ENCODE measurements around the gene TREML2.

Gene TREML2

DNA sequence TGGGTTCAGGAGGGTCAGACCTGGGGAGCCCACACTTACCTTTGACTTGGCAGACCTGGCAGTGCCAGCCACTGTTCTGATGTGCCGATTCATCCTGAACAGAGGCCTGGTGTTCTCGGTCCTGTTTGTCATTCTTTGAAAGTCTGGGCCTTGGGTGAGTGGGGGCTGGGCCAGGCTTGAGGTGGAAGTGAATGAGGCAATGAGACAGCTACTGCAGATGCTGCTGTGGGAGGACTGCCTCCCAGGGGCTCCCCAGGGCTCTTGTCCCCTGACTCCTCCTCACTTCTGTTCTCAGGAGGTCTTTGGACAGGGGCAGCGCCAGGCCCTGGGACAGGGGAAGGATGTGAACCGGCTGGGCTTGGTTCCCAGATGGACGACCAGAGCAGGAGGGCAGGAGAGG is 21.6 kb upstream of the TREML2 start:
- no peaks in the 10 kb centered on the region for H3K27me3 ChIP-seq (ENCODE audit: insufficient read depth, poor library complexity, severe bottlenecking)
- H3K4me3 ChIP-seq (replicated peaks; ENCODE audit: insufficient read depth, low read length), result no peak overlapping the region
- no peak for TF ChIP-seq POLR2AphosphoS5 (IDR thresholded peaks at IDR 0.05; ENCODE audit: low read depth)
- TF ChIP-seq SPI1 (IDR thresholded peaks at IDR 0.05; ENCODE audit: borderline replicate concordance, low read depth), result peak; percentile 5; the same call in 1 of the 2 replicates
- peak in 1 of 2 experiments; percentile 80 for DNase-seq (ENCODE audit: low read depth in 1 of 2, low spot score in 1 of 2)
- peak overlapping the region; percentile 72 for H3K27ac ChIP-seq (replicated peaks)

DNA sequence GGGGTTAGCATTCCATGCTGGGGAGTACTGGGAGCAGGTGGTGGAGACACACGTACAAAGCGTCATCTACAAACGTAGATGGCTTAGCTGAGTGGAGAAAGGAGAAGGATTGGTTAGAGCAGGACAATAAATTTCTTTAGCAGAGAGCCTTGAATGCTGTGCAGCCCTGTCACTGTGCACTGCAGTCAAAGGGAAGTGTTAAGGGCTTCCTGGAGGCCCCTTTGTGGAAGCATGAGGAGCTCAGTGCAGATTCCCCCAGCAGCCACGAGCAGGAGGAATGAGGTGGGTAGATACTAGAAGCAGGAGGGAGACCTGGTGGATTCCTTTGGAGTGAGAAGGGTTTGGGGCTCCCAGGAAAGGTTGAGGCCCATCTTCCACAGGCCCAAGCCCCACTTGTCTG is 21.1 kb upstream of the TREML2 start:
- Histone ChIP-seq H3K4me3 (replicated peaks; ENCODE audit: insufficient read depth, low read length) (no peak overlapping the region), H3K27ac (replicated peaks) (peak overlapping the region; percentile 72), H3K27me3 (ENCODE audit: insufficient read depth, poor library complexity, severe bottlenecking) (no peaks in the 10 kb centered on the region)
- peak in 1 of 2 experiments; percentile 53 for DNase-seq (ENCODE audit: low read depth in 1 of 2, low spot score in 1 of 2)
- TF ChIP-seq GABPA (IDR thresholded peaks at IDR 0.05; ENCODE audit: low read depth), result no peak
- TF ChIP-seq, protein P1, sequence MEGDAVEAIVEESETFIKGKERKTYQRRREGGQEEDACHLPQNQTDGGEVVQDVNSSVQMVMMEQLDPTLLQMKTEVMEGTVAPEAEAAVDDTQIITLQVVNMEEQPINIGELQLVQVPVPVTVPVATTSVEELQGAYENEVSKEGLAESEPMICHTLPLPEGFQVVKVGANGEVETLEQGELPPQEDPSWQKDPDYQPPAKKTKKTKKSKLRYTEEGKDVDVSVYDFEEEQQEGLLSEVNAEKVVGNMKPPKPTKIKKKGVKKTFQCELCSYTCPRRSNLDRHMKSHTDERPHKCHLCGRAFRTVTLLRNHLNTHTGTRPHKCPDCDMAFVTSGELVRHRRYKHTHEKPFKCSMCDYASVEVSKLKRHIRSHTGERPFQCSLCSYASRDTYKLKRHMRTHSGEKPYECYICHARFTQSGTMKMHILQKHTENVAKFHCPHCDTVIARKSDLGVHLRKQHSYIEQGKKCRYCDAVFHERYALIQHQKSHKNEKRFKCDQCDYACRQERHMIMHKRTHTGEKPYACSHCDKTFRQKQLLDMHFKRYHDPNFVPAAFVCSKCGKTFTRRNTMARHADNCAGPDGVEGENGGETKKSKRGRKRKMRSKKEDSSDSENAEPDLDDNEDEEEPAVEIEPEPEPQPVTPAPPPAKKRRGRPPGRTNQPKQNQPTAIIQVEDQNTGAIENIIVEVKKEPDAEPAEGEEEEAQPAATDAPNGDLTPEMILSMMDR (IDR thresholded peaks at IDR 0.05; ENCODE audit: insufficient read depth, low read length), result no peak
- TF ChIP-seq POLR2AphosphoS5 (IDR thresholded peaks at IDR 0.05; ENCODE audit: low read depth), result no peak
- TF ChIP-seq, protein P2, sequence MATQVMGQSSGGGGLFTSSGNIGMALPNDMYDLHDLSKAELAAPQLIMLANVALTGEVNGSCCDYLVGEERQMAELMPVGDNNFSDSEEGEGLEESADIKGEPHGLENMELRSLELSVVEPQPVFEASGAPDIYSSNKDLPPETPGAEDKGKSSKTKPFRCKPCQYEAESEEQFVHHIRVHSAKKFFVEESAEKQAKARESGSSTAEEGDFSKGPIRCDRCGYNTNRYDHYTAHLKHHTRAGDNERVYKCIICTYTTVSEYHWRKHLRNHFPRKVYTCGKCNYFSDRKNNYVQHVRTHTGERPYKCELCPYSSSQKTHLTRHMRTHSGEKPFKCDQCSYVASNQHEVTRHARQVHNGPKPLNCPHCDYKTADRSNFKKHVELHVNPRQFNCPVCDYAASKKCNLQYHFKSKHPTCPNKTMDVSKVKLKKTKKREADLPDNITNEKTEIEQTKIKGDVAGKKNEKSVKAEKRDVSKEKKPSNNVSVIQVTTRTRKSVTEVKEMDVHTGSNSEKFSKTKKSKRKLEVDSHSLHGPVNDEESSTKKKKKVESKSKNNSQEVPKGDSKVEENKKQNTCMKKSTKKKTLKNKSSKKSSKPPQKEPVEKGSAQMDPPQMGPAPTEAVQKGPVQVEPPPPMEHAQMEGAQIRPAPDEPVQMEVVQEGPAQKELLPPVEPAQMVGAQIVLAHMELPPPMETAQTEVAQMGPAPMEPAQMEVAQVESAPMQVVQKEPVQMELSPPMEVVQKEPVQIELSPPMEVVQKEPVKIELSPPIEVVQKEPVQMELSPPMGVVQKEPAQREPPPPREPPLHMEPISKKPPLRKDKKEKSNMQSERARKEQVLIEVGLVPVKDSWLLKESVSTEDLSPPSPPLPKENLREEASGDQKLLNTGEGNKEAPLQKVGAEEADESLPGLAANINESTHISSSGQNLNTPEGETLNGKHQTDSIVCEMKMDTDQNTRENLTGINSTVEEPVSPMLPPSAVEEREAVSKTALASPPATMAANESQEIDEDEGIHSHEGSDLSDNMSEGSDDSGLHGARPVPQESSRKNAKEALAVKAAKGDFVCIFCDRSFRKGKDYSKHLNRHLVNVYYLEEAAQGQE (IDR thresholded peaks at IDR 0.05; ENCODE audit: insufficient replicate concordance, low read depth), result no peak
- TF ChIP-seq SPI1 (IDR thresholded peaks at IDR 0.05; ENCODE audit: borderline replicate concordance, low read depth), result no peak

DNA sequence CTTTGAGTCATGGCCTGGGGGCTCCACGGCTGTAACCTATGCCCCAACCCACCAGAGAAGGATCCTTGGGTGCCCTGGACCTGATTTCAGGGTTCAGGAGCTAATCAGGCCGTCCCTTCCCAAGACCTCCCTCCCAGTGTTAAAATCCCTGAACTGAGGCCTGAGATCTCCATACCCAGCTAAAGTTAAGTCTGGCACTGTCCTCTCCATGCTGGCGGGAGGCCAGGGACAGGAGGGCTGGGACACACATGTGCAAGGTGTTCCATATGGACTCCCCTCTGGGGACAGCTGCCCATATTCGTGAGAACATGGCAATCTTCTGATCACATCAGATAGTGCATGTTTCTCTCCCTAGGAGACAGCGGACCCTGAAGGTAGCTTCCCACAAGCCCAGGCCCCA is 15.7 kb upstream of the TREML2 start:
- Histone ChIP-seq H3K4me3 (replicated peaks; ENCODE audit: insufficient read depth, low read length) (no peak overlapping the region), H3K27ac (replicated peaks) (no peak overlapping the region), H3K27me3 (ENCODE audit: insufficient read depth, poor library complexity, severe bottlenecking) (no peaks in the 10 kb centered on the region)
- TF ChIP-seq GABPA (IDR thresholded peaks at IDR 0.05; ENCODE audit: low read depth), result no peak
- no peak for TF ChIP-seq POLR2AphosphoS5 (IDR thresholded peaks at IDR 0.05; ENCODE audit: low read depth)
- TF ChIP-seq, protein P2 (IDR thresholded peaks at IDR 0.05; ENCODE audit: insufficient replicate concordance, low read depth), result no peak
- no peak for TF ChIP-seq SPI1 (IDR thresholded peaks at IDR 0.05; ENCODE audit: borderline replicate concordance, low read depth)
- TF ChIP-seq, protein P1 (IDR thresholded peaks at IDR 0.05; ENCODE audit: insufficient read depth, low read length), result no peak
- DNase-seq (ENCODE audit: low read depth in 1 of 2, low spot score in 1 of 2), result no peak

DNA sequence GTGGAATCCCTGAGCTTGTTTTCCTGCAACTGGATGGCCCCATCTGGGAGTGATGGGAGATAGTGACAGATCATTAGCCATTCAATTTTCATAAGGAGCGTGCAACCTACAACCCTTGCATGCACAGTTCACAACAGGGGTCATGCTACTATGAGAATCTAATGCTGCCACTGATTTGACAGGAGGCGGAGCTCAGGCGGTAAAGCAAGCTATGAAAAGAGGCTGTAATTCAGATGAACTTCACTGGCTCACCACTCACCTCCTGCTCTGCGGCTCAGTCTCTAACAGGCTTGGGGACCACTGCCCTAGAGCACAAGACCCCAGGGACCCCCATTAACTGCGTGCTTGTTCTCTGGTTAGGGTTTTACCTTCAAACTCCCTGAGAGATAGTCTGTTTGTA is 14.8 kb upstream of the TREML2 start:
- peak in 1 of 2 experiments; percentile 0 for DNase-seq (ENCODE audit: low read depth in 1 of 2, low spot score in 1 of 2)
- TF ChIP-seq, protein P2 (IDR thresholded peaks at IDR 0.05; ENCODE audit: insufficient replicate concordance, low read depth), result no peak
- TF ChIP-seq, protein P1 (IDR thresholded peaks at IDR 0.05; ENCODE audit: insufficient read depth, low read length), result no peak
- TF ChIP-seq GABPA (IDR thresholded peaks at IDR 0.05; ENCODE audit: low read depth), result no peak
- no peak for TF ChIP-seq POLR2AphosphoS5 (IDR thresholded peaks at IDR 0.05; ENCODE audit: low read depth)
- no peak for TF ChIP-seq SPI1 (IDR thresholded peaks at IDR 0.05; ENCODE audit: borderline replicate concordance, low read depth)
- Histone ChIP-seq H3K27ac (replicated peaks) (no peak overlapping the region), H3K27me3 (ENCODE audit: insufficient read depth, poor library complexity, severe bottlenecking) (no peaks in the 10 kb centered on the region), H3K4me3 (replicated peaks; ENCODE audit: insufficient read depth, low read length) (no peak overlapping the region)
